Testis (tissue), 3 donors: ENCODE measurements around the gene PTPRK. TPM values are rescaled to one million over a fixed set of nuclear protein-coding genes. Genes with fewer than 3 reads are reported as not detected.

ENCODE experiments used
- DNase-seq: peaks from one replicate; pipeline ENCODE4 v3.0.0-alpha.2; 2019
- H3K27ac ChIP-seq, 2 donors: fragments of 200-600 bp; sonication (generic); one replicate each; pipeline ENCODE4 v1.5.1; 2019
- H3K27me3 ChIP-seq: fragments of 200-600 bp; sonication (generic); one replicate; pipeline ENCODE4 v1.5.1; 2019
- H3K36me3 ChIP-seq: fragments of 200-600 bp; sonication (generic); one replicate; pipeline ENCODE4 v1.5.1; 2017; ENCODE audit warnings: low read depth; ENCODE audit errors: missing control alignments
- H3K4me1 ChIP-seq: fragments of 200-600 bp; sonication (generic); one replicate; pipeline ENCODE4 v1.5.1; 2019
- H3K4me3 ChIP-seq, 2 donors: fragments of 200-600 bp; sonication (generic); one replicate each; pipeline ENCODE4 v1.5.1; 2017 to 2019
- H3K9me3 ChIP-seq: fragments of 200-600 bp; sonication (generic); one replicate; pipeline ENCODE4 v1.5.1; 2017
- POLR2A ChIP-seq: fragments of 450-650 bp; IDR thresholded peaks from one replicate; pipeline ENCODE4 v1.6.1; 2017; ENCODE audit warnings: antibody characterized with exemption, mild to moderate bottlenecking, moderate library complexity
- WGBS, 2 donors: methylation state at CpG; one replicate each; pipeline ENCODE4 v1.1.5; 2018; 5-methylcytosine and 5-hydroxymethylcytosine counted together
- intact Hi-C: fragments of 100-400 bp; cut with DNase I; formaldehyde crosslinking; loops from one replicate; pipeline ENCODE4 v1.15.1; 2023; ENCODE audit warnings: low total_unique reads
- polyA plus RNA-seq: library from polyadenylated mRNA; stranded (reverse); fragments of 350-450 nt; fragmentation: Illumina TruSeq; extraction: RNeasy Lipid Tissue Mini Kit (QIAGEN cat#74804); gene quantifications from one replicate; pipeline ENCODE4 v1.2.3, GENCODE V29; 2014; ENCODE audit warnings: low read depth, low replicate concordance; ENCODE audit not compliant: insufficient read depth
- total RNA-seq, 2 donors: library from RNA; depleted of rRNA; stranded (reverse); fragments of >200 nt; gene quantifications; one replicate each; pipeline ENCODE4 v1.2.3, GENCODE V29; 2016
- TF ChIP-seq, protein P1 (sequence below), 3 experiments: fragments of 450-650 bp in 2 of 3; fragments of 200-600 bp in 1 of 3; sonication (generic) in 1 of 3; IDR thresholded peaks; one replicate each; pipeline ENCODE4 v1.5.1; 2016 to 2019; ENCODE audit warnings: antibody characterized with exemption in 3 of 3, mild to moderate bottlenecking in 2 of 3, moderate library complexity in 1 of 3

The PTPRK gene
- total and polyA plus RNA-seq, 3 donors from 2014 or later = 9.1 to 13.3 (median 12.5) TPM

DNA sequence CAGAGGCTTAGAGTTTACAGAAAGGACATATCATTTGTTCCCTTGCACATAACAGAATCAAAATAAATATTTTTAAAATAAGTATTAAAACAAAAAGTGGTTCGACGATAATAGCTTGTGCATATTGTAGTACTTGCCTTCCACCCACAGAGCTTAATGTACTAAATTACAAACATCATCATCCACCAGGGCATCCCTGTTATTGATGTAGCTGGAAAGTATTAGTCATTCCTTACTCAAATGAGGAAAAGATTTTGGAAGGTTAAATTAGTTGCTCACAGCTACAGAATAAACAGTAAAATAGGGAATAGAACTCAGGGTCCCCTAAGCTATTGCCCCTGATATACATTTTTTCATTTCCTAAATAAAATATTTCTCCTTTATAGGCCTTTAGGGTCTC, 150.3 kb downstream of the PTPRK start:
- no peak overlapping the region for H3K27ac ChIP-seq
- no peak for TF ChIP-seq POLR2A
- TF ChIP-seq, protein P1, sequence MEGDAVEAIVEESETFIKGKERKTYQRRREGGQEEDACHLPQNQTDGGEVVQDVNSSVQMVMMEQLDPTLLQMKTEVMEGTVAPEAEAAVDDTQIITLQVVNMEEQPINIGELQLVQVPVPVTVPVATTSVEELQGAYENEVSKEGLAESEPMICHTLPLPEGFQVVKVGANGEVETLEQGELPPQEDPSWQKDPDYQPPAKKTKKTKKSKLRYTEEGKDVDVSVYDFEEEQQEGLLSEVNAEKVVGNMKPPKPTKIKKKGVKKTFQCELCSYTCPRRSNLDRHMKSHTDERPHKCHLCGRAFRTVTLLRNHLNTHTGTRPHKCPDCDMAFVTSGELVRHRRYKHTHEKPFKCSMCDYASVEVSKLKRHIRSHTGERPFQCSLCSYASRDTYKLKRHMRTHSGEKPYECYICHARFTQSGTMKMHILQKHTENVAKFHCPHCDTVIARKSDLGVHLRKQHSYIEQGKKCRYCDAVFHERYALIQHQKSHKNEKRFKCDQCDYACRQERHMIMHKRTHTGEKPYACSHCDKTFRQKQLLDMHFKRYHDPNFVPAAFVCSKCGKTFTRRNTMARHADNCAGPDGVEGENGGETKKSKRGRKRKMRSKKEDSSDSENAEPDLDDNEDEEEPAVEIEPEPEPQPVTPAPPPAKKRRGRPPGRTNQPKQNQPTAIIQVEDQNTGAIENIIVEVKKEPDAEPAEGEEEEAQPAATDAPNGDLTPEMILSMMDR (IDR thresholded peaks at IDR 0.05) = no peak
- H3K27me3 ChIP-seq = no peaks in the 10 kb centered on the region
- H3K4me1 ChIP-seq = no peaks in the 10 kb centered on the region
- H3K4me3 ChIP-seq = no peak overlapping the region
- H3K36me3 ChIP-seq = no peaks in the 10 kb centered on the region
- 54 to 67% methylated on average over 2 of the region's 2 CpGs for WGBS, 2 donors
- H3K9me3 ChIP-seq = no peaks in the 10 kb centered on the region
- no peak for DNase-seq
- intact Hi-C loops = no loop called here

DNA sequence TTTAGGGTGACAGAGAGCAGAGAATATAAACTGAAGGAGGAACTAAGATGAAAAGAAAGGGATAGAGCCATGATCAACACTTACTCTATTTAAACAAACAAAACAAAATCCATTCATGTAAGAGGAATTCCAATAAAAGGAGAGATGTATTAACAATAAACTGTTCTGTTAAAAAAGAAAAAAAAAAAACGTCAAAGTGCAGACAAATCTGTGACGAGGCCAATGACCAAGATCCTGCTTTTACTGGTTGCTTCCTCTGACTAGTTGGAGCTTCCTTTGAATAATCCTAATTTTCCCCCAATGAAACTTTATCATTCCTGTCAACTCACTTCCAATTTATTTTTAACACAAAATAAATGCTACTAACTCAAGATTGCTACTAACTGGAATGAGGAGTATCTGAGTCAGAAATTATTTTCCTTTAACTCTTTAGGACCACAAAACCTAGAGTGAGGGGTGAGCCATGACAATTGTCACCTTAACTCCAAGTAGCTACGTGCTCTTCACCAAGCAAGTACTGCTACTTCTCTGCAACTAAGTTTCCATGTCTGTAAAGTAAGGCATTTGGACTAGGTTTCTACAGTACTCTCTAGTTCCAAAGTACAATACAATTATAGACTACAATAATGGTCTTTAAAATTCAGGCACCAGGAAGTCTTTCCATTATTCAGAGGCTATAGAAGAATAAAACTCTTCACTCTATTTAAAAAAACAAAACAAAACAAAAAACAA, 152.0 kb downstream of the PTPRK start:
- intact Hi-C loops = no loop called here
- no peaks in the 10 kb centered on the region for H3K36me3 ChIP-seq
- no peaks in the 10 kb centered on the region for H3K9me3 ChIP-seq
- no peaks in the 10 kb centered on the region for H3K4me1 ChIP-seq
- WGBS, 2 donors = 72 to 92% methylated on average over 3 of the region's 3 CpGs
- TF ChIP-seq, protein P1 (IDR thresholded peaks at IDR 0.05) = no peak
- TF ChIP-seq POLR2A = no peak
- H3K27me3 ChIP-seq = no peaks in the 10 kb centered on the region
- no peak overlapping the region for H3K27ac ChIP-seq
- no peak overlapping the region for H3K4me3 ChIP-seq
- DNase-seq = no peak

DNA sequence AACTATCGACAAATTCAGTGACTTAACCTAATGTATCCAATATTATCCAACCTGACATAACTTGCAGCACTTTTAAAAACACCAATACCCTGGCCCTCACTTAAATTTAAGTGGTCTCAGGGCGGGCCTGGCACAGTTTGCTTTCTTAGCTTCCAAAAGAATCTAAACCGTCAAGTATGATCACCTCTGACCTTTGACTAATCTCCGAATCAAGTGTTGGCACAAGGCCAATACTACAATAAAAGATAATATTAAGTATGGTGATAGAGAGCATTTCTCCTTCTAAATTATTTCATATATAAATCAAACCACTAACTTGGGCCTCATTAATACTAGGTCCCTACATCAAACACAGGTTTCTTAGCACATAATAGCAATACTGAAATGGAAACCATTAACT, 153.0 kb downstream of the PTPRK start:
- Histone ChIP-seq H3K36me3 (no peaks in the 10 kb centered on the region), H3K27me3 (no peaks in the 10 kb centered on the region), H3K4me3 (no peak overlapping the region), H3K4me1 (no peaks in the 10 kb centered on the region), H3K9me3 (no peaks in the 10 kb centered on the region), H3K27ac (no peak overlapping the region)
- intact Hi-C loops = no loop called here
- TF ChIP-seq POLR2A = no peak
- TF ChIP-seq, protein P1 (IDR thresholded peaks at IDR 0.05) = no peak
- no peak for DNase-seq
- WGBS, 2 donors = 83% methylated on average over 4 of the region's 4 CpGs

DNA sequence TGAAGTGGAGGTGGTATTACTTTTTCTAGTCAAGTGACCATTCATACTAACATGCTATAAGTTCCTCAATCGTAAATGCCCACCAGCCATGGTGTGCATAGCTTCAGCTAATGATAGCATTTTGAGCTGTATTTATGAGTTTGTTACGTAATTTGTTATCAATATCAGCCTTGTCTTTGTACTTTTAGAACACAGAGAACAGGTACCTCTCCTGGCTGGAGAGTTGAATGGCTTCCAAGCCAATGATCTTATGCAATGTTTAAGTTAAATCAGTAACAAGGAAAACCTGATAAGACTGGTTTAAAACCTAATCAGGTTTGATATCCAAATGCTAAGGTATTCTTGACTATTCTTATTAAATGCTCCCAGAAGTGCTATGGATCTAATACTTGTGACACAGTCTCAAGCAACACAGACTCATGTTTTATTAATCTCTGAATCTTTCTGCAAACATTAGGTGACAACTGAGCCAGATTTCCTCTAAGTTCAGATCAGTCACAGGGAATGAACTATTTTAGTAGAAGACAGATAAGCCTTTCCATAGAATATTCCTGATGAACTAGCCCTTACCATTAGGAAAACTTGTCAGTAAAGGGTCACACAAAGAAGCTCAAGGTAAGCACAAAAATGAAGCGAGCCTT, 154.8 kb downstream of the PTPRK start:
- intact Hi-C loops = no loop called here
- TF ChIP-seq POLR2A = no peak
- TF ChIP-seq, protein P1 (IDR thresholded peaks at IDR 0.05) = no peak
- H3K9me3 ChIP-seq = no peaks in the 10 kb centered on the region
- no peak overlapping the region for H3K4me3 ChIP-seq
- no peak overlapping the region for H3K27ac ChIP-seq
- no peaks in the 10 kb centered on the region for H3K27me3 ChIP-seq
- no peak for DNase-seq
- H3K4me1 ChIP-seq = no peaks in the 10 kb centered on the region
- H3K36me3 ChIP-seq = no peaks in the 10 kb centered on the region
- WGBS, 2 donors = 90 to 94% methylated on average over 3 of the region's 3 CpGs
